ENCODE results near the gene DZIP1L.

- TF ChIP-seq POLR2AphosphoS5 (IDR thresholded peaks at IDR 0.05) = no peak
- TF ChIP-seq, protein P1, sequence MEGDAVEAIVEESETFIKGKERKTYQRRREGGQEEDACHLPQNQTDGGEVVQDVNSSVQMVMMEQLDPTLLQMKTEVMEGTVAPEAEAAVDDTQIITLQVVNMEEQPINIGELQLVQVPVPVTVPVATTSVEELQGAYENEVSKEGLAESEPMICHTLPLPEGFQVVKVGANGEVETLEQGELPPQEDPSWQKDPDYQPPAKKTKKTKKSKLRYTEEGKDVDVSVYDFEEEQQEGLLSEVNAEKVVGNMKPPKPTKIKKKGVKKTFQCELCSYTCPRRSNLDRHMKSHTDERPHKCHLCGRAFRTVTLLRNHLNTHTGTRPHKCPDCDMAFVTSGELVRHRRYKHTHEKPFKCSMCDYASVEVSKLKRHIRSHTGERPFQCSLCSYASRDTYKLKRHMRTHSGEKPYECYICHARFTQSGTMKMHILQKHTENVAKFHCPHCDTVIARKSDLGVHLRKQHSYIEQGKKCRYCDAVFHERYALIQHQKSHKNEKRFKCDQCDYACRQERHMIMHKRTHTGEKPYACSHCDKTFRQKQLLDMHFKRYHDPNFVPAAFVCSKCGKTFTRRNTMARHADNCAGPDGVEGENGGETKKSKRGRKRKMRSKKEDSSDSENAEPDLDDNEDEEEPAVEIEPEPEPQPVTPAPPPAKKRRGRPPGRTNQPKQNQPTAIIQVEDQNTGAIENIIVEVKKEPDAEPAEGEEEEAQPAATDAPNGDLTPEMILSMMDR (IDR thresholded peaks at IDR 0.05) = no peak
Measured at GRCh38 chr3:138136201-138136600, 20.8 kb upstream of the DZIP1L start.

Measured in prostate gland (tissue), 2 donors.